ENCODE data around the gene NCK2.

DNA sequence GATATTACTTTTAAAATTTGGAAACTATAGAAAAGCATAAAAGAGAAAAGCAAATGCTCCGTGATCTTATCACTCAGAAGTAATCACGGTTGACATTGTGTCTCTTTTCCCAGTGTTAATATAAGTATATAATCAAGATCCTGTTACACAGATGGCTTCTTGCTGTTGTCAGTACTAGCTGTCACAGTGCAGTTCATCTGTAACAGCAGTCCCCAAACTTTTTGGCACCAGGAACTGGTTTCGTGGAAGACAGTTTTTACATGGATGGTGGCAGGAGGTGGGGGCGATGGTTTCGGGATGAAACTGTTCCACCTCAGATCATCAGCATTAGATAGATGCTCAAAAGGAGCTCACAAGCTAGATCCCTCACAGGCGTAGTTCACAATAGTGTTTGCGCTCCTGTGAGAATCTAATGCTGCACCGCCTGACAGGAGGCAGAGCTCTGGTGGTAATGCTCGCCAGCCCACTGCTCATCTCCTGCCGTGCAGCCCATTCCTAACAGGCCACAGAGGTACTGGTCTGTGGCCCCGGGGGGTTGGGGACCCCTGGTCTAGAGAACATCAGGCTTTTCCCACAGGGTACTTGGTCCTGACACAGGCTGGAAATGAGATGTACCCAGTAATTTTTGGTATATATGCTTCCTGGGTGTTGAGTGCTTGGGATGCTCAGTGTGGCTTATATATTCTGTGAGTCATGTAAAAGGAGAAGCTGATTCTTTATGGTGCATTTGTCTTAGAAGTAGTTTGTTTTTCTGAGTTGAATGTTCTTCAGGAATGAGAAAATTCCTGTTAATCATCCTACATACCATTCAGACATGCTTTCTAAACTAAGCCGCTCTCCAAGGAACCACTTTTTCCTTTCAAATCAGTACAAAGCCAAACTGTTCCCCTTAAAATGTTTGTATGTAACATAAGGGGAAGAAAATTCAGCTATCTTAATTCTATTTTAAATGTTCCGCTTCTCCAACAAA lies 121.8 kb downstream of the NCK2 start:
- TF ChIP-seq POLR2A (IDR thresholded peaks at IDR 0.05) = no peak
- TF ChIP-seq, protein P1, sequence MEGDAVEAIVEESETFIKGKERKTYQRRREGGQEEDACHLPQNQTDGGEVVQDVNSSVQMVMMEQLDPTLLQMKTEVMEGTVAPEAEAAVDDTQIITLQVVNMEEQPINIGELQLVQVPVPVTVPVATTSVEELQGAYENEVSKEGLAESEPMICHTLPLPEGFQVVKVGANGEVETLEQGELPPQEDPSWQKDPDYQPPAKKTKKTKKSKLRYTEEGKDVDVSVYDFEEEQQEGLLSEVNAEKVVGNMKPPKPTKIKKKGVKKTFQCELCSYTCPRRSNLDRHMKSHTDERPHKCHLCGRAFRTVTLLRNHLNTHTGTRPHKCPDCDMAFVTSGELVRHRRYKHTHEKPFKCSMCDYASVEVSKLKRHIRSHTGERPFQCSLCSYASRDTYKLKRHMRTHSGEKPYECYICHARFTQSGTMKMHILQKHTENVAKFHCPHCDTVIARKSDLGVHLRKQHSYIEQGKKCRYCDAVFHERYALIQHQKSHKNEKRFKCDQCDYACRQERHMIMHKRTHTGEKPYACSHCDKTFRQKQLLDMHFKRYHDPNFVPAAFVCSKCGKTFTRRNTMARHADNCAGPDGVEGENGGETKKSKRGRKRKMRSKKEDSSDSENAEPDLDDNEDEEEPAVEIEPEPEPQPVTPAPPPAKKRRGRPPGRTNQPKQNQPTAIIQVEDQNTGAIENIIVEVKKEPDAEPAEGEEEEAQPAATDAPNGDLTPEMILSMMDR (IDR thresholded peaks at IDR 0.05) = no peak

All from body of pancreas (tissue), 4 donors.